Vagina (tissue), 2 donors: ENCODE measurements around the gene MAB21L4.

Experiments
- CTCF ChIP-seq, 3 experiments: fragments of 450-650 bp in 2 of 3; fragments of 200-600 bp in 1 of 3; sonication (generic) in 1 of 3; IDR thresholded peaks; one replicate each; pipeline ENCODE4 v1.5.1; 2017 to 2019; ENCODE audit warnings: antibody characterized with exemption in 3 of 3, mild to moderate bottlenecking in 2 of 3, moderate library complexity in 2 of 3
- POLR2A ChIP-seq, 2 donors: fragments of 450-650 bp; IDR thresholded peaks; one replicate each; pipeline ENCODE4 v1.6.1; 2017; ENCODE audit warnings: antibody characterized with exemption in 2 of 2, mild to moderate bottlenecking in 2 of 2, moderate library complexity in 2 of 2

DNA sequence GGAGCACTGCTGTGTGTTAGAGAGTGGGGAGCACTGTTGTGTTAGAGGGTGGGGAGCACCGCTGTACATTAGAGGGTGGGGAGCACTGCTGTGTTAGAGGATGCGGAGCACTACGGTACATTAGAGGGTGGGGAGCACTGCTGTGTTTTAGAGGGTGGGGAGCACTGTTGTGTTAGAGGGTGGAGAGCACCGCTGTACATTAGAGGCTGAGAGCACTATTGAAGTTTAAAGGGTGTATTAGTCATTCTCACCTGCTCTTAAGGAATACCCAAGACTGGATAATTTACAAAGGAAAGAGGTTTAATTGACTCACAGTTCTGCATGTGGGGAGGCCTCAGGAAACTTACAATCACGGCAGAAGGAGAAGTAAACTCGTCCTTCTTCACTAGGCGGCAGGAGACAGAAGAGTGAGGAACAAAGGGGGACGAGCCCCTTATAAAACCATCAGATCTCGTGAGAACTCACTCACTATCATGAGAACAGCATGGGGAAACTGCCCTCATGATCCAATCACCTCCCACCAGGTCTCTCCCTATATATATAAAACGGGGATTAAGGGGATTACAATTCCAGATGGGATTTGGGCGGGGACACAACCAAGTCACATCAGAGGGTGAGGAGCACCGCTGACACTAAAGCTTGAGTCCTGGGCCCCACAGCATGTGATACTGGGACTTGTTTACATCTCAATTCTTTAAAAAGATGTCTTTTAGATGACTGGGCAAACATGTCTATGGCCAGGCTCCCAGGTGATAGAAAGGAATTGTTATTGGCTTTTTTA is 46.9 kb downstream of the MAB21L4 start:
- TF ChIP-seq CTCF (IDR thresholded peaks at IDR 0.05) (no peak), POLR2A (IDR thresholded peaks at IDR 0.05) (no peak)
